ENCODE measurements around the gene DPY19L1.
"Not testable (repeated sequence)": the region's sequence is repeated elsewhere in the genome, so short reads cannot be mapped to it uniquely, and the experiment has no call there.

- not testable (repeated sequence) for TF ChIP-seq CTCF (conservative IDR thresholded peaks at IDR 0.05; ENCODE audit: low read length); EZH2phosphoT487 (IDR thresholded peaks at IDR 0.05; ENCODE audit: borderline replicate concordance, low read depth, low read length)
Measured at GRCh38 chr7:34984140-34984539, 53.1 kb downstream of the DPY19L1 start.

Measured in OCI-LY7 (cell line).